Astrocyte of the spinal cord (primary cell): ENCODE results near the gene XPNPEP1.

Experiments
- DNase-seq: peaks from one replicate; pipeline ENCODE4 v3.0.0; 2011; ENCODE audit warnings: low read depth, low spot score
- H3K4me3 ChIP-seq: 2 replicates; pipeline ENCODE4 v1.5.1; 2011; ENCODE audit warnings: low read depth, mild to moderate bottlenecking, low read length, moderate library complexity
- CTCF ChIP-seq: IDR thresholded peaks from 2 replicates; pipeline ENCODE4 v1.5.1; 2012; ENCODE audit warnings: low read depth, mild to moderate bottlenecking, low read length, inconsistent platforms
- in situ Hi-C: cut with HindIII; loops from 2 replicates; pipeline ENCODE4 v1.10.0; 2017; ENCODE audit warnings: low sequenced_read_pairs

Gene XPNPEP1

GRCh38 chr10:109959259-109960145, 36.2 kb upstream of the XPNPEP1 start:
- H3K4me3 ChIP-seq: no peak overlapping the region
- TF ChIP-seq CTCF: no peak
- no peak for DNase-seq
- in situ Hi-C loops: no loop called here

- in situ Hi-C loops: no loop called here
- no peak for DNase-seq
- H3K4me3 ChIP-seq: no peak overlapping the region
- no peak for TF ChIP-seq CTCF
Observed at GRCh38 chr10:109958059-109958458, 34.7 kb upstream of the XPNPEP1 start.

GRCh38 chr10:109957092-109957797, 33.9 kb upstream of the XPNPEP1 start:
- TF ChIP-seq CTCF: no peak
- DNase-seq: no peak
- in situ Hi-C loops: no loop called here
- no peak overlapping the region for H3K4me3 ChIP-seq

GRCh38 chr10:109956454-109957091, 33.3 kb upstream of the XPNPEP1 start:
- no peak overlapping the region for H3K4me3 ChIP-seq
- TF ChIP-seq CTCF: peak; percentile 67
- peak; percentile 46 for DNase-seq
- in situ Hi-C loops: no loop called here

GRCh38 chr10:109953766-109954165, 30.5 kb upstream of the XPNPEP1 start:
- no peak for TF ChIP-seq CTCF

GRCh38 chr10:109952526-109952925, 29.2 kb upstream of the XPNPEP1 start:
- no peak for TF ChIP-seq CTCF
- in situ Hi-C loops: no loop called here
- no peak for DNase-seq
- no peak overlapping the region for H3K4me3 ChIP-seq

More at GRCh38 chr10:109953766-109954165, 30.5 kb upstream of the XPNPEP1 start:
- no peak overlapping the region for H3K4me3 ChIP-seq
- DNase-seq: no peak
- in situ Hi-C loops: no loop called here
